Measurements from ENCODE around the gene CD209.

- no peak for TF ChIP-seq POLR2A (IDR thresholded peaks at IDR 0.05)
- TF ChIP-seq CTCF (IDR thresholded peaks at IDR 0.05) = no peak
- no peak for TF ChIP-seq EP300 (IDR thresholded peaks at IDR 0.05)
Observed at GRCh38 chr19:7762719-7763293, 15.5 kb upstream of the CD209 start, which contains the start of gene CLEC4M.

All from upper lobe of left lung (tissue), 4 donors.